HG03045 (cell line): Measurements from ENCODE around the gene LFNG.

Source experiments
- ATAC-seq: cut with Tn5 transposase; IDR thresholded peaks from one replicate; pipeline ENCODE4 v1.9.1; 2021; ENCODE audit warnings: mild to moderate bottlenecking, moderate library complexity; ENCODE audit not compliant: unreplicated experiment

Gene LFNG

DNA sequence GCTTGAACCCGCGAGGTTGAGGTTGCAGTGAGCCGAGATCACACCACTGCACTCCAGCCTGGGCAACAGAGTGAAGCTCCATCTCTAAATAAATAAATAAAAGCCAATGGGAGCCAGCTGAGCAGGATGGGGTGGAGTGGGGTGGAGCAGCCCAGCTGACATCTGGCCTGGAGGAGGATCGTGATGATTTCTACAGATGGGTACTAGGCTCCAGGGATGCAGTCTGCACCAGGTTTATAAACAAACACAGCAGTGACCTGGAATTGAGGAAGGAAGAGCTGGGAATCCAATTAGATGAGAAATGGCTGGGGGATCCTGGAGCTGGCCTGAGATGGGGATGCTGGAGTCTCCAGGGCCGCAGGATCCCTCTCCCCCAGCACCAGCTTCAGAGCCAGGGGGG, 36.1 kb upstream of the LFNG start:
- no peak for ATAC-seq

DNA sequence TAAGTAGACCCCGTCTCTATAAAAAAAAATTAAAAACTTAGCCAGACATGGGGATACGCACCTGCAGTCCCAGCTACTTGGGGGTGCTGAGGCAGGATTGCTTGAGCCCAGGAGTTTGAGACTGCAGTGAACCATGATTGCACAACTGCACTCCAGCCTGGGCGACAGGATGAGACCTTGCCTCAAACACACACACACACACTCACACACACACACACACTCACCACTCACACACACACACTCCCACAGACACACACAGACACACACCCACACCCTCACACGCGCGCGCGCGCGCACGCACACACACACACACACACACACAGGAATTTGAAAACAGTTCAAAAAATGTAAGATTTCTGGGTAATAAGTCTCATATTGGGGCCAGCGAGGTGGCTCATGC, 34.7 kb upstream of the LFNG start:
- no peak for ATAC-seq

GRCh38 chr7:2487586-2488271, 31.8 kb upstream of the LFNG start:
- no peak for ATAC-seq

- no peak for ATAC-seq
Observed at GRCh38 chr7:2488272-2488645, 31.3 kb upstream of the LFNG start.

GRCh38 chr7:2488681-2489080, 30.9 kb upstream of the LFNG start:
- no peak for ATAC-seq

DNA sequence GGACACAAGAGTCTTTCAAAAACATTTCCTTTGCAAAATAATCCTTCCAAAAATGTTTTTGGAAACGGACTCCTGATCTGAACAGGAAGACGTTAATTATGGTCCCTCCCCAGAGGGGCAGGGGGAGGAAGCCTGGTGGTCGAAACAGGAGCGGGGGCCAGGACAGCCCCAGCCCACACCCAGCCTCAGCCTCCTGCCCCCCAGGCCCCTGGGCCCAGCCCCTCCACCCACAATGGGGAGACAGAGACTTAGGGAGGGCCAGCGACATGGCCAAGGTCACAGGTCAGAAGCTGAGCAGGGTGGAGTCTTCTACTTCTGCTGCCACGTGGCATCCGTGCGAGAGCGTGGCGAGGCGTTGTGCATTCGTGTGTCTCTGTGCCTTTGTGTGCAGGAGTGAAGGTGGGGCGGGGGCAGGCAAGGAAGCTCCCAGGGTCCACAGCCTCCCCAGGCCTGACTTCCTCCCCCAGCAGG, 29.4 kb upstream of the LFNG start:
- no peak for ATAC-seq

DNA sequence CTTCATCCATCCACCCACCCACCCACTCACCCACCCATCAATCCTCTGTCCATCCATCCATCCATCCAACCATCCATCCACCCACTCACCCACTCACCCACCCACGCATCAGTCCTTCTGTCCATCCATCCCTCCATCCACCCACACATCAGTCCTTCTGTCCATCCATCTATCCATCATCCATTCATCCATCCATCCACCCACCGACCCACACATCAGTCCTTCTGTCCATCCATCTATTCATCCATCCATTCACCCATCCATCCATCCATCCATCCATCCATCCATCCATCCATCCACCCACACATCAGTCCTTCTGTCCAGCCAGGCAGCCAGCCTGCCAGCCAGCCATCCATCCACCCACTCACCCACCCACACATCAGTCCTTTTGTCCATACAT, 27.5 kb upstream of the LFNG start:
- ATAC-seq: no peak

- ATAC-seq: no peak
Observed at GRCh38 chr7:2493205-2494164, 26.1 kb upstream of the LFNG start.

DNA sequence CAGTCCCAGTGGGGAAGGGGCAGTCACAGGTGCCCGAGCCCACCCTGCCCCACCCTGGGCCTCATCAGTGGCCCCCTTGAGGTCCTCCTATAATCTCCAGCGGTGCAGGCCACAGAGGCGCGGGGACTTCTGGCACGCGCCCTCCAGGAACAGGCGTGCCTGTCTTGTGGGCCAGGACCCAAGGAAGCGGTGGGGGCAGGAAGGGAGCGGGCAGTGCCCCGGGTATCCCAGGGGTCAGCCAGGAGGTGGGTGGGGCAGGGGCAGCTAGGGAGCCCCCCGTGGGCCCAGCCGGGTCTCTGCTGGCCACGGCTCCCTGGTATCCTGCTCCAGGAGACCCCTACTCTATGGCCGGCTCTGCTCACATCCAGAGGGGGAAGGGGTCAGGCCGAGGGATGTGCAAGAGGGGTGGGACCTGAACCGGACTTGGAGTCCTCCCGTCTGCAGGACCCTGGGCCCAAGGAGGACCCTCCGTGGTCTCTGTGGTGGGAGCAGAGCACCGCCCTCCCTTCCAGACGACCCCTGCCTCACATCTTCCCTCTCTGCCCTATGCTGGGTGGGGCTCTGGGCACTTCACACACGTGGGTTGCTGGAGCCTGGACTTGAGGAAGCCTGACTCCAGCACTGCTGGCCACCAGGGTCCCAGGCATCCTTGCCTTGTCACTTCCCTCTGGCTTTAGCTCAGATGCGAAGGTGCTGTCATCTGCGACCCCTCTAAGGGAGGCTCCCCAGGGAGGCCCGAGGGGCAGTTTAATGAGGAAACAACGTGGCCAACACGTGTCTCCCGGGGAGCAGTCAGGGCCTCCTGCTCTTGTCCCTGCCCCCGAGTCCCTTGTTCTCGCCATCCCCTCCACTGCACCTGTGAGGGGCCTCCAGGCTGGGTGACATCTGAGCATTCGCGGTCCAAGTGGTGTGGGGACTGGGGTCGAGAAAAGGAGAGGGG, 25.1 kb upstream of the LFNG start:
- ATAC-seq: no peak

DNA sequence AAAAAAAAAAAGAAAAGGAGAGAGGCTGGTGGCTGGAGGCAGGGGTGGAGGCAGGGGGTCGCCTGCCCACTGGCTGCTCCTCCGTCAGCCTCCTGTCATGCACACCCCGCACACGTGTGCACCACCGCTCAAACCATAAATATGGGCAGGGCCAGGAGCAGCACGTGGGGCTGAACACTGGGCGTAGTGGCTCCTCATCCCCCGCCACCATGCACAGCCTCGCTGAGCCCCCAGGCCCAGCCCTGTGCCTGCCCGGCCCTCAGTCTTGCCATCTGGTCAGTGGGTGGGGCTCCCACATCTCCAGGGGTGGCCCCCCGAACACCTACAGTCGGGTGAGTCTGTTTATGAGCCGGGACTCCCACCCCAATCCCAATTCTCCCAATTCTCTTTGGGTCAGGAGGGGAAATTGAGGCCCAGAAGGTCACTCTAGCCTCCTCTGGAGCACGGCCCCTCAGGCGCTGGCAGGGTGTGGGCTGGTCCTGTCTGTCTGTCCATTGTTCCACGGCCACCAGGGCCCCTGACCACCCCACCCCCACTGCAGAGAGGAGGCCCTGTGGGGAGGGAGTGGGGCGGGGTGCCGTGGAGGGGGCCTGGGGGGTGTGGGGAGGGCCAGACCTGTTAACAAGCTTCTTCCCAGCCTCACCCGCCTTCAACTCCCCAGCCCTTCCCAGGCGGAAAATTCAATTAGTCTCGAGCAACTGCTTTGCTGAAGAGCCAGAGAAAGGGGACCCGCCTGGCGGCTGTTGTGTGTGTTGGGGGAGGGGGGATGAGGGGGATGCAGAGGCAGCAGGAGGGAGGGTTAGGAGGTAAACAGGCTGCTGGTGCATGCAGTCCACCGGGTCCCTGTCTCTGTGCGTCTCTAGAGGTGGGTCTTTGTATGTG, 23.9 kb upstream of the LFNG start:
- no peak for ATAC-seq

DNA sequence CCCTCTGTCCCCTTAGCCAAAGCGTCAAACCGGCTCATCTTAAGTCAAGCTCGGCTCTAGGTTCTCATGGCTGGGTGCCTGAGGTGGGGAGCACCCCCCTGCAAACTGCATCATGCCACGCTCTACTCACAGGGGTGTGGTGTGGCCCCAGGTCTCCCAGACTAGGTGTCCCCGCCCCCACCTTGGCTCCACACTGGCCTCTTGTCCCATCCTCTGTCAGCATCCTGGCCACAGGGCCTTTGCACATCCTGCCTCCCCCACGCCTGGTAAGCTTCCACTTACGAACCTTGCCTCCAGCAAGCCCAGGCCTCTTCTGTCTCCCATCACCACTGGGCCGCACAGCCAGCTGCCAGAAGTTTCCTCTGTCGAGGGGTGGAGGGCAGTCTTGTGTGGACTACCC, 23.2 kb upstream of the LFNG start:
- no peak for ATAC-seq

- no peak for ATAC-seq
Observed at GRCh38 chr7:2497065-2497464, 22.5 kb upstream of the LFNG start.

DNA sequence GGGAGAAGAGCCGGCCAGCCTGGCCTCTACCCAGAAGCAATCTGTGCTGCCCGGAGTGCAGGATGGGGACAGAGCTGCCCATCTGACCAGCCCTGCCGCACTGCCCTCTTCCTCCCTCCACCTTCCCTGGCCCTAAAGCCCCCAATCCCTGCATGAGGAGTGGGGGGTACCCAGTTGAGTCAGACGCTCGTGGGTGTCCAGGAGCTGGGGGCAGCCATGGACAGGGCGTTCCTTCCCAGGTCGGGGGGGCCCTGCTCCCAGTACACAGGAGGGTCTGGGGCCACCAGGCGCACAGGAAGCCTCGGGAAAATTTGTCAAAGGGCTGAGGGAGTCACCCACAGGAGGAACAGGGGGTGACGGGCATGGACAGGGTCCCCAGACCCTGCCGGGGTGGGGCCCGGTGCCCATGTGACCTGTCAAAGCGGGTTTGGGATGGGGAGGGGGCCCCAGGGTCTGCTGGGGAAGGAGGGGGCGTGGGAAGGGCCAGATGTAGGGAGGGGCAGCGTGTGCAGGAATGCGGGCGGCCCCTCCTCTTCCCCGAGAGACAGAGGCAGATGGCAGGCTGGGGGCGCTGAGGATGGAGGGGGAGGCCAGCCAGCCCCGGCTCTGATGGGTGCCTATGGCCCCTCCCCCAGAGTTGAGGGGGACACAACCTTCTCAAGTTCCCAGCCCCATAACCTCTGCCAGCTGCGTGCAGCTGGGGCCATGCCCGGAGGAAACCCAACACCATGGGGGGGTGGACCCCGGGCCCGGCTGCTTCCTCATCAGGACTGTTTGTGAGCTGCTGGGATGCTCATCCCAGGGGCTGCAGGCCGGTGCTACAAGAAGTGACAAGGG, 21.9 kb upstream of the LFNG start:
- no peak for ATAC-seq

GRCh38 chr7:2498708-2499107, 20.9 kb upstream of the LFNG start:
- ATAC-seq: no peak

DNA sequence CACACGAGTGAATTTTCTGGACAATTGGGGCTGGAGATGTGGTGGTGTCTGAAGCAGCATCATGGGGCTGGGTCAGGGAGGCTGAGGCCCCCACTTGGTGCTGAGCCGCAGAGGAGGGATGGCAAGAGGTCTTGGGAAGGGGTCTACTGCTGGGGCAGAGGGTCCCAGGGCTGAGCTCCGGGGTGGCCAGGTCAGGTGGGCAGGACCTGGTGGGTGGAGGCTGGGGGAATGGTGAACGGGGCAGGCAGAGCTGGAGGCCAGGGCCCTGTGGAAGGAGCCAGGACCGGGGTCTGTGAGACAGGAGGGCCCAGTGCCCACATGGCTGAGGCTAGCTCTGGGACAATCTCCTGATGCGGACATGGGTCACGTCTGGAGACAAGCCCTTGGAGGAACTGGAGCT, 20.4 kb upstream of the LFNG start:
- ATAC-seq: no peak

DNA sequence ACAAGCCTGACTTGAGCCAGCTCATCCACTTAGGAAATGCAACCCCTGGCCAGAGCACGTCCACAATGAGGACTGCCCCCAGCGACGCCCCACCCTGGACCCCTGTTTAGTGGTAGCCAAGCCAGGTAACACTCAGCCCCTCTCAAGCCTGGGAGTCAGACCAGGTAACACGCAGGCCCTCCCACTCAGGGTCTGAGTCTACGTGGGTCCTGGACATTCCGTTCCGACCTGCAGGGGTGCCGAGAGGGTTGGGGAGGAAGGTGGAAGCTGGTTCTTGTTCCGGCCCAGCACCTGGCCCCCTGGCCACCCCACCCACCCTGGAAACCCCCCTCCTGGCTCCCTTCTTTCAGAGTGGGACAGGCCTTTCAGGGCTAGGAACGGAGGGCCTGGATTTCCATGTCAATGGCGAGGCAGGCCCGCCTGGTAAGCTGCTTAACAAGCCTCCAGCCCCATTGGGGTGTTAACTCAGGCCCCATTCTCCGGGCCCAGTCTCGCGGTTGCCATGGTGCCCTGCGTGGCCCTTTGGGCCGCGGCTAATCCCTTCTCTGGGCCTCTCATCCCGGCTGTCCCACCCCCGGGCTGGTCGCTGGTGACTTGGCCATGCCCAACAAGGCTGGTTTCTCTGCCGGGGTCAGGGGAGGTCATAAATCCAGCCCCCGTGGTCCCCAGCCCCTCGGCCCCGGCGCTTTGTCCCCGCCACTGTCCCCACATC, 19.7 kb upstream of the LFNG start:
- no peak for ATAC-seq

DNA sequence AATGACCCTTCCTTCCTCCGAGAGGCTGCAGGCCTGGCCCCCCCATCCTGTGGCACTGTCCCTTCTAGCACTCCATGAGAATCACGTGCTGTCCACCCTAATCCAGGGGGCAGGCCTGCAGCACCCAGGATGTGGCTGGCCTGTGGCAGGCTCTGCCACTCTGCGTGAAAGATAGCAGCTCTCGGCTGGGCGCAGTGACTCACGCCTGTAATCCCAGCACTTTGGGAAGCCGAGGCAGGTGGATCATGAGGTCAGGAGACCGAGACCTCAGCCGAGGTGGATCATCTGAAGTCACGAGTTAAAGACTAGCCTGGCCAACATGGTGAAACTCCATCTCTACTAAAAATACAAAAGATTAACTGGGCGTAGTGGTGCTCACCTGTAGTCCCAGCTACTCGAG, 18.9 kb upstream of the LFNG start:
- no peak for ATAC-seq

GRCh38 chr7:2501947-2502646, 17.5 kb upstream of the LFNG start:
- ATAC-seq: no peak
